ENCODE measurements around the gene LRRC34.

DNA sequence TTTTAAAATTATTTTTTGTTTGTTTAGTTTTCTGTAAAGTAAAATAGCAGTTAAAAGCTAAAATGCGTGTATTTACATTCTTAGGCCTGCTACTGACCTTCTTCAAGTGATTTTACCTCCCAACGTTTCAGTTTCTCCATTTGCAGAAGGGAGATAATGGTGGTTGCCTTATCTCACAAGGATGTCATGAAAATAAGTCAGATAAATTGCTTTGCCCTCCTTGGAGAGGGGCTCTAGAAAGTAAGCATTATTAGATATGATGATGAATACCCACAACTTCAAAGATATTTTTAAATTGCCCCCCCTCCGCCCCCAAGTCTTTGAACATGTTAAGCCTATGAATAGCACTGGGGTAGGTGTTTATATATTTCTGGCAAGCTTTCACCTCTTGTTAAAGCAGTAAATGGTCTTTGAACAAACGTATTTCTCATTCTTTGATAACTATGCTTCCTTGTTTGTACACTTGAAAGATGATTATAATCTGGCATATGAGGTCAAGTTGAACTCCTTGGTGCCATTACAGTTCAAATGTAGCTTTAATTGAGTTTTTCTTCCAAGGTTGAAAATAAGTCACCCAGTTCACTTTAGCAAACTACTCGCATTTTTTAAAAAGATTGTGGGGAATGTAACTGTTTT, 54.2 kb downstream of the LRRC34 start:
- TF ChIP-seq, protein P1, sequence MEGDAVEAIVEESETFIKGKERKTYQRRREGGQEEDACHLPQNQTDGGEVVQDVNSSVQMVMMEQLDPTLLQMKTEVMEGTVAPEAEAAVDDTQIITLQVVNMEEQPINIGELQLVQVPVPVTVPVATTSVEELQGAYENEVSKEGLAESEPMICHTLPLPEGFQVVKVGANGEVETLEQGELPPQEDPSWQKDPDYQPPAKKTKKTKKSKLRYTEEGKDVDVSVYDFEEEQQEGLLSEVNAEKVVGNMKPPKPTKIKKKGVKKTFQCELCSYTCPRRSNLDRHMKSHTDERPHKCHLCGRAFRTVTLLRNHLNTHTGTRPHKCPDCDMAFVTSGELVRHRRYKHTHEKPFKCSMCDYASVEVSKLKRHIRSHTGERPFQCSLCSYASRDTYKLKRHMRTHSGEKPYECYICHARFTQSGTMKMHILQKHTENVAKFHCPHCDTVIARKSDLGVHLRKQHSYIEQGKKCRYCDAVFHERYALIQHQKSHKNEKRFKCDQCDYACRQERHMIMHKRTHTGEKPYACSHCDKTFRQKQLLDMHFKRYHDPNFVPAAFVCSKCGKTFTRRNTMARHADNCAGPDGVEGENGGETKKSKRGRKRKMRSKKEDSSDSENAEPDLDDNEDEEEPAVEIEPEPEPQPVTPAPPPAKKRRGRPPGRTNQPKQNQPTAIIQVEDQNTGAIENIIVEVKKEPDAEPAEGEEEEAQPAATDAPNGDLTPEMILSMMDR (IDR thresholded peaks at IDR 0.05) = no peak
- TF ChIP-seq POLR2A (IDR thresholded peaks at IDR 0.05) = no peak

Data from heart left ventricle (tissue), 13 donors.